NOMO-1 treated with dmso at 0.1 percent for 144 hours (cell line): ENCODE data around the gene JMJD4.

ENCODE experiments used
- DNase-seq: peaks from one replicate; lab custom pipeline; 2025; ENCODE audit not compliant: unreplicated experiment; lab: John Stamatoyannopoulos, UW

Gene JMJD4

GRCh38 chr1:227753999-227754711 is 19.1 kb upstream of the JMJD4 start:
- DNase-seq, result no peak

- DNase-seq, result no peak
Observed at GRCh38 chr1:227749916-227750710, 15.0 kb upstream of the JMJD4 start.

- no peak for DNase-seq
Observed at GRCh38 chr1:227749225-227749624, 14.1 kb upstream of the JMJD4 start.

GRCh38 chr1:227748496-227749182 is 13.5 kb upstream of the JMJD4 start:
- no peak for DNase-seq

GRCh38 chr1:227747948-227748495 is 12.9 kb upstream of the JMJD4 start:
- no peak for DNase-seq

GRCh38 chr1:227747382-227747781 is 12.3 kb upstream of the JMJD4 start:
- no peak for DNase-seq

GRCh38 chr1:227746676-227747075 is 11.6 kb upstream of the JMJD4 start:
- no peak for DNase-seq

- DNase-seq, result no peak
Observed at GRCh38 chr1:227745568-227746265, 10.6 kb upstream of the JMJD4 start.

GRCh38 chr1:227744668-227745067 is 9.6 kb upstream of the JMJD4 start:
- DNase-seq, result no peak

- no peak for DNase-seq
Observed at GRCh38 chr1:227742738-227743715, 7.9 kb upstream of the JMJD4 start.

- no peak for DNase-seq
Observed at GRCh38 chr1:227741166-227741870, 6.2 kb upstream of the JMJD4 start.

- DNase-seq, result no peak
Observed at GRCh38 chr1:227740401-227740960, 5.4 kb upstream of the JMJD4 start.

- no peak for DNase-seq
Observed at GRCh38 chr1:227739636-227740035, 4.5 kb upstream of the JMJD4 start.

GRCh38 chr1:227738820-227739219 is 3.7 kb upstream of the JMJD4 start:
- DNase-seq, result no peak

- no peak for DNase-seq
Observed at GRCh38 chr1:227736814-227737432, 1.8 kb upstream of the JMJD4 start.

- DNase-seq, result no peak
Observed at GRCh38 chr1:227735539-227736285, 610 bp upstream of the JMJD4 start.

- DNase-seq, result no peak
Observed at GRCh38 chr1:227734546-227734855, 601 bp downstream of the JMJD4 start.
